GM12878 (cell line): Measurements from ENCODE around the gene CATSPERZ. TPM values are rescaled to one million over a fixed set of nuclear protein-coding genes. Genes with fewer than 3 reads are reported as not detected.

ENCODE experiments used
- BRCA1 ChIP-seq: IDR thresholded peaks from 2 replicates; pipeline ENCODE4 v1.6.1; 2011; ENCODE audit warnings: low read depth, low read length, improper control_type of control experiment
- CEBPB ChIP-seq, 2 experiments: fragments of 150-350 bp in 1 of 2; IDR thresholded peaks; 2 replicates each; pipeline ENCODE4 v1.6.1; 2012 to 2014; ENCODE audit warnings: low read depth in 2 of 2, low read length in 2 of 2, borderline replicate concordance in 1 of 2, inconsistent platforms in 1 of 2
- CHD2 ChIP-seq: IDR thresholded peaks from 2 replicates; pipeline ENCODE4 v1.6.1; 2011; ENCODE audit warnings: low read depth, low read length, improper control_type of control experiment, borderline replicate concordance
- CREB1 ChIP-seq: IDR thresholded peaks from 2 replicates; pipeline ENCODE4 v1.6.1; 2012; ENCODE audit warnings: low read depth, mild to moderate bottlenecking, inconsistent platforms
- CREM ChIP-seq: IDR thresholded peaks from 2 replicates; pipeline ENCODE4 v1.6.1; 2014; ENCODE audit warnings: antibody characterized with exemption, low read depth
- EED ChIP-seq: sonication (generic); IDR thresholded peaks from 2 replicates; pipeline ENCODE4 v1.6.1; 2016; ENCODE audit warnings: antibody characterized with exemption, low read depth
- EGR1 ChIP-seq, 2 experiments: IDR thresholded peaks; 1 replicate in 1 of 2; 2 replicates in 1 of 2; pipeline ENCODE4 v1.6.1; 2011 to 2012; ENCODE audit warnings: low read depth in 2 of 2, low read length in 2 of 2, borderline replicate concordance in 1 of 2, mild to moderate bottlenecking in 1 of 2, moderate library complexity in 1 of 2
- ETV6 ChIP-seq, 2 experiments: fragments of 450-650 bp in 1 of 2; IDR thresholded peaks in 1 of 2; conservative IDR thresholded peaks in 1 of 2; 2 replicates each; pipeline ENCODE4 v1.6.1; 2014; ENCODE audit warnings: antibody characterized with exemption in 1 of 2, borderline replicate concordance in 1 of 2, low read depth in 1 of 2, mild to moderate bottlenecking in 1 of 2, moderate library complexity in 1 of 2
- IRF4 ChIP-seq: IDR thresholded peaks from 2 replicates; pipeline ENCODE4 v1.6.1; 2011; ENCODE audit warnings: low read depth, low read length
- KAT2A ChIP-seq: conservative IDR thresholded peaks from 2 replicates; pipeline ENCODE4 v1.6.1; 2011; ENCODE audit warnings: low read depth, low read length; ENCODE audit not compliant: control insufficient read depth
- MYB ChIP-seq: fragments of 150-350 bp; IDR thresholded peaks from 2 replicates; pipeline ENCODE4 v1.6.1; 2014; ENCODE audit warnings: mild to moderate bottlenecking, low read depth, low read length, borderline replicate concordance
- NFXL1 ChIP-seq: fragments of 450-650 bp; IDR thresholded peaks from 2 replicates; pipeline ENCODE4 v1.6.1; 2017; ENCODE audit warnings: antibody characterized with exemption, mild to moderate bottlenecking, borderline replicate concordance
- NR2C1 ChIP-seq: fragments of 450-650 bp; IDR thresholded peaks from 2 replicates; pipeline ENCODE4 v1.6.1; 2017; ENCODE audit warnings: antibody characterized with exemption, mild to moderate bottlenecking, moderate library complexity
- NR2C2 ChIP-seq: IDR thresholded peaks from 2 replicates; pipeline ENCODE4 v1.6.1; 2011; ENCODE audit warnings: borderline replicate concordance, low read depth; ENCODE audit not compliant: control insufficient read depth, insufficient read length
- PAX8 ChIP-seq: fragments of 450-650 bp; IDR thresholded peaks from 2 replicates; pipeline ENCODE4 v1.6.1; 2017; ENCODE audit warnings: mild to moderate bottlenecking, moderate library complexity
- RB1 ChIP-seq: fragments of 450-650 bp; formaldehyde crosslinking; IDR thresholded peaks from 2 replicates; pipeline ENCODE4 v1.6.1; 2017; ENCODE audit warnings: mild to moderate bottlenecking, borderline replicate concordance
- RCOR1 ChIP-seq: conservative IDR thresholded peaks from 2 replicates; pipeline ENCODE4 v1.6.1; 2012; ENCODE audit warnings: low read depth, low read length, improper control_type of control experiment
- SIN3A ChIP-seq: IDR thresholded peaks from 2 replicates; pipeline ENCODE4 v1.6.1; 2012; ENCODE audit warnings: low read depth, low read length, improper control_type of control experiment
- SIX5 ChIP-seq: IDR thresholded peaks from 2 replicates; pipeline ENCODE4 v1.6.1; 2011; ENCODE audit warnings: mild to moderate bottlenecking, low read depth, low read length, moderate library complexity; ENCODE audit not compliant: severe bottlenecking
- SMC3 ChIP-seq: IDR thresholded peaks from 2 replicates; pipeline ENCODE4 v1.6.1; 2011; ENCODE audit warnings: low read length, improper control_type of control experiment, borderline replicate concordance
- SRF ChIP-seq, 2 experiments: IDR thresholded peaks; 2 replicates each; pipeline ENCODE4 v1.6.1; 2011; ENCODE audit warnings: low read depth in 2 of 2, low read length in 2 of 2, mild to moderate bottlenecking in 1 of 2, moderate library complexity in 1 of 2
- STAT1 ChIP-seq: fragments of 450-650 bp; conservative IDR thresholded peaks from 2 replicates; pipeline ENCODE4 v1.6.1; 2014; ENCODE audit warnings: antibody characterized with exemption, mild to moderate bottlenecking
- SUPT20H ChIP-seq: IDR thresholded peaks from 2 replicates; pipeline ENCODE4 v1.6.1; 2011; ENCODE audit warnings: low read depth, mild to moderate bottlenecking, low read length, moderate library complexity, borderline replicate concordance; ENCODE audit not compliant: control insufficient read depth
- YBX1 ChIP-seq: fragments of 450-650 bp; IDR thresholded peaks from 2 replicates; pipeline ENCODE4 v1.6.1; 2016; ENCODE audit warnings: antibody characterized with exemption
- YY1 ChIP-seq: IDR thresholded peaks from 2 replicates; pipeline ENCODE4 v1.6.1; 2011; ENCODE audit warnings: low read depth, mild to moderate bottlenecking, low read length
- polyA plus RNA-seq, 11 experiments: library from polyadenylated mRNA; depleted of rRNA in 4 of 11; unstranded in 6 of 11; stranded (reverse) in 5 of 11; fragments of >200 nt; fragmentation: Nextera tagmentation in 4 of 11; fragmentation: Illumina TruSeq in 1 of 11; extraction: Ambion mirVana in 4 of 11; extraction: Trizol in 1 of 11; gene quantifications; 1 replicate in 1 of 11; 2 replicates in 10 of 11; pipeline versions ENCODE4 v1.2.1 to v1.2.3, GENCODE V29; 2011 to 2016; ENCODE audit warnings: inconsistent platforms in 2 of 11, missing spikeins in 2 of 11, low read depth in 1 of 11
- total RNA-seq, 4 experiments: library from RNA; depleted of rRNA in 3 of 4; stranded (reverse); fragments of >200 nt in 3 of 4; fragmentation: Illumina TruSeq in 1 of 4; extraction: Trizol in 1 of 4; gene quantifications; 2 replicates each; pipeline versions ENCODE4 v1.2.1 to v1.2.3, GENCODE V29; 2013 to 2021
- TF ChIP-seq, protein P1 (sequence below): fragments of 450-650 bp; IDR thresholded peaks from 2 replicates; pipeline ENCODE4 v1.6.1; 2014; ENCODE audit warnings: mild to moderate bottlenecking
- TF ChIP-seq, protein P2 (sequence below): fragments of 450-650 bp; IDR thresholded peaks from 2 replicates; pipeline ENCODE4 v1.6.1; 2016; ENCODE audit warnings: mild to moderate bottlenecking, moderate library complexity, borderline replicate concordance

CATSPERZ gene
- total and polyA plus RNA-seq, 10 of the 15 experiments (the other 5 are each of a cell fraction or from before 2014, with no cell fraction given), result 0.12 to 0.31 TPM; not detected in 8

DNA sequence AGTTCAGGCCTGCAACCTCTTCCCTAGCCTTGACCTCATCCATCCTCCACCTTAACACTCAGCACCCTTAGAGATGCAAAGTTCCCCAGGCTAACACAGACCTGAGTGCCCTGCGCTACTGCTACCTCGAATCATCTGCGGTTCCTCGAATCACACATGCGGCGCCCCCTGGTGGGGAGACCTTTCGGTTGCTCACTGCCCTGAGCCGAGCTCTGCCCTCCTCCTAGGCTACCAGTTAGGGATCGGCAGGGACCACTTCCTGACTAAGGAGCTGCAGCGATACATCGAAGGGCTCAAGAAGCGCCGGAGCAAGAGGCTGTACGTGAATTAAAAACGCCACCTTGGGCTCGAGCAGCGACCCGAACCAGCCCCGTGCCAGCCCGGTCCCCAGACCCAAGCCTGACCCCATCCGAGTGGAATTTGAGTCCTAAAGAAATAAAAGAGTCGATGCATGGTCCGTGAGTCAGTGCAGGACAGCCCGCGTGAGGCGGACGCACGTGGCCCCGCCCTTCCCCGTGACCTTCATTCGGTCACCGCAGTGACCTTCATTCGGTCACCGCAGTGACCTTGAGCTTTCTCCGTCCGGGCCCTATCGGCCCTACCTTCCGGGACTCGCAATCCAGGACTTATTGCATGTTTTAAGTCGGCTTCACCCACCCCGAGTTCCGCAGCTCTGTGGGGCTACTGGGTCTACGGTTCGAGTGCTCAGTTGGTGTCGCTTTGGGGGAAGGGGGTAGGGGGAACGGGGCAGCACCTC lies 4.3 kb downstream of the CATSPERZ start (continued):
- TF ChIP-seq CREB1 (0 out of 2 replicates have a peak, but pooled peaks have one; percentile 32), EGR1 (IDR thresholded peaks at IDR 0.05; ENCODE audit: borderline replicate concordance in 1 of 2, low read depth in 2 of 2, low read length in 2 of 2) (no peak), STAT1 (no peak), EED (peak; percentile 69), SIX5 (no peak), NR2C2 (no peak), SMC3 (peak; percentile 64), KAT2A (no peak), MYB (no peak), CHD2 (0 out of 2 replicates have a peak, but pooled peaks have one; percentile 37), CEBPB (IDR thresholded peaks at IDR 0.05; ENCODE audit: borderline replicate concordance in 1 of 2, low read depth in 2 of 2, low read length in 2 of 2) (no peak), ETV6 (conservative IDR thresholded peaks at IDR 0.05 in 1 of 2, IDR thresholded peaks at IDR 0.05 in 1 of 2; ENCODE audit: borderline replicate concordance in 1 of 2, low read depth in 1 of 2) (no peak), SIN3A (peak; percentile 75; the same call in 1 of the 2 replicates), CREM (peak; percentile 47; the same call in 1 of the 2 replicates), RCOR1 (0 out of 2 replicates have a peak, but pooled peaks have one; percentile 87), YBX1 (no peak), BRCA1 (no peak), SRF (IDR thresholded peaks at IDR 0.05; ENCODE audit: low read depth in 2 of 2, low read length in 2 of 2) (no peak), IRF4 (no peak), NR2C1 (peak; percentile 78), NFXL1 (no peak), SUPT20H (no peak), RB1 (peak; percentile 25; the same call in 1 of the 2 replicates), PAX8 (no peak), YY1 (peak; percentile 50; the same call in 1 of the 2 replicates)
- TF ChIP-seq, protein P1, sequence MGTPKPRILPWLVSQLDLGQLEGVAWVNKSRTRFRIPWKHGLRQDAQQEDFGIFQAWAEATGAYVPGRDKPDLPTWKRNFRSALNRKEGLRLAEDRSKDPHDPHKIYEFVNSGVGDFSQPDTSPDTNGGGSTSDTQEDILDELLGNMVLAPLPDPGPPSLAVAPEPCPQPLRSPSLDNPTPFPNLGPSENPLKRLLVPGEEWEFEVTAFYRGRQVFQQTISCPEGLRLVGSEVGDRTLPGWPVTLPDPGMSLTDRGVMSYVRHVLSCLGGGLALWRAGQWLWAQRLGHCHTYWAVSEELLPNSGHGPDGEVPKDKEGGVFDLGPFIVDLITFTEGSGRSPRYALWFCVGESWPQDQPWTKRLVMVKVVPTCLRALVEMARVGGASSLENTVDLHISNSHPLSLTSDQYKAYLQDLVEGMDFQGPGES, result no peak; the same call in 1 of the 2 replicates
- TF ChIP-seq, protein P2, sequence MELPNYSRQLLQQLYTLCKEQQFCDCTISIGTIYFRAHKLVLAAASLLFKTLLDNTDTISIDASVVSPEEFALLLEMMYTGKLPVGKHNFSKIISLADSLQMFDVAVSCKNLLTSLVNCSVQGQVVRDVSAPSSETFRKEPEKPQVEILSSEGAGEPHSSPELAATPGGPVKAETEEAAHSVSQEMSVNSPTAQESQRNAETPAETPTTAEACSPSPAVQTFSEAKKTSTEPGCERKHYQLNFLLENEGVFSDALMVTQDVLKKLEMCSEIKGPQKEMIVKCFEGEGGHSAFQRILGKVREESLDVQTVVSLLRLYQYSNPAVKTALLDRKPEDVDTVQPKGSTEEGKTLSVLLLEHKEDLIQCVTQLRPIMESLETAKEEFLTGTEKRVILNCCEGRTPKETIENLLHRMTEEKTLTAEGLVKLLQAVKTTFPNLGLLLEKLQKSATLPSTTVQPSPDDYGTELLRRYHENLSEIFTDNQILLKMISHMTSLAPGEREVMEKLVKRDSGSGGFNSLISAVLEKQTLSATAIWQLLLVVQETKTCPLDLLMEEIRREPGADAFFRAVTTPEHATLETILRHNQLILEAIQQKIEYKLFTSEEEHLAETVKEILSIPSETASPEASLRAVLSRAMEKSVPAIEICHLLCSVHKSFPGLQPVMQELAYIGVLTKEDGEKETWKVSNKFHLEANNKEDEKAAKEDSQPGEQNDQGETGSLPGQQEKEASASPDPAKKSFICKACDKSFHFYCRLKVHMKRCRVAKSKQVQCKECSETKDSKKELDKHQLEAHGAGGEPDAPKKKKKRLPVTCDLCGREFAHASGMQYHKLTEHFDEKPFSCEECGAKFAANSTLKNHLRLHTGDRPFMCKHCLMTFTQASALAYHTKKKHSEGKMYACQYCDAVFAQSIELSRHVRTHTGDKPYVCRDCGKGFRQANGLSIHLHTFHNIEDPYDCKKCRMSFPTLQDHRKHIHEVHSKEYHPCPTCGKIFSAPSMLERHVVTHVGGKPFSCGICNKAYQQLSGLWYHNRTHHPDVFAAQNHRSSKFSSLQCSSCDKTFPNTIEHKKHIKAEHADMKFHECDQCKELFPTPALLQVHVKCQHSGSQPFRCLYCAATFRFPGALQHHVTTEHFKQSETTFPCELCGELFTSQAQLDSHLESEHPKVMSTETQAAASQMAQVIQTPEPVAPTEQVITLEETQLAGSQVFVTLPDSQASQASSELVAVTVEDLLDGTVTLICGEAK, result peak; percentile 43; the same call in 1 of the 2 replicates
